H9 (cell line): ENCODE results near the gene ARHGEF5. TPM values are rescaled to one million over a fixed set of nuclear protein-coding genes. Genes with fewer than 3 reads are reported as not detected.

Experiments
- DNase-seq: peaks from one replicate; pipeline ENCODE4 v3.0.0-alpha.2; 2017
- H2AFZ ChIP-seq: one replicate; pipeline ENCODE4 v1.6.1; 2013; ENCODE audit warnings: mild to moderate bottlenecking, low read length, control low read depth, moderate library complexity
- H2AK5ac ChIP-seq: 2 replicates; pipeline ENCODE4 v1.6.1; 2013; ENCODE audit warnings: low read length, control low read depth, mixed read lengths; ENCODE audit not compliant: insufficient read length
- H2BK120ac ChIP-seq: one replicate; pipeline ENCODE4 v1.6.1; 2013; ENCODE audit warnings: low read depth, mild to moderate bottlenecking, low read length, control low read depth, inconsistent platforms; ENCODE audit not compliant: poor library complexity, severe bottlenecking
- H2BK12ac ChIP-seq: 2 replicates; pipeline ENCODE4 v1.6.1; 2013; ENCODE audit warnings: low read length, control low read depth, mixed read lengths, low read depth; ENCODE audit not compliant: insufficient read length
- H2BK15ac ChIP-seq: 2 replicates; pipeline ENCODE4 v1.6.1; 2013; ENCODE audit warnings: low read depth, low read length, control low read depth
- H2BK20ac ChIP-seq: one replicate; pipeline ENCODE4 v1.6.1; 2013; ENCODE audit warnings: low read depth, mild to moderate bottlenecking, low read length, control low read depth, inconsistent platforms; ENCODE audit not compliant: poor library complexity, severe bottlenecking
- H2BK5ac ChIP-seq: 2 replicates; pipeline ENCODE4 v1.6.1; 2013; ENCODE audit warnings: low read length, control low read depth, mixed read lengths; ENCODE audit not compliant: insufficient read length
- H3K14ac ChIP-seq: 2 replicates; pipeline ENCODE4 v1.6.1; 2013; ENCODE audit warnings: low read length, control low read depth; ENCODE audit not compliant: insufficient read depth
- H3K18ac ChIP-seq: 2 replicates; pipeline ENCODE4 v1.6.1; 2013; ENCODE audit warnings: low read depth, mild to moderate bottlenecking, mixed read lengths, low read length, control low read depth; ENCODE audit not compliant: insufficient read length
- H3K23ac ChIP-seq: 2 replicates; pipeline ENCODE4 v1.6.1; 2013; ENCODE audit warnings: low read length, control low read depth, mixed read lengths, low read depth; ENCODE audit not compliant: insufficient read length
- H3K23me2 ChIP-seq: 2 replicates; pipeline ENCODE4 v1.6.1; 2013; ENCODE audit warnings: low read depth, mild to moderate bottlenecking, mixed read lengths, low read length, control low read depth; ENCODE audit not compliant: insufficient read length, poor library complexity, severe bottlenecking
- H3K27ac ChIP-seq: 2 replicates; pipeline ENCODE4 v1.5.1; 2013; ENCODE audit warnings: low read length, control low read depth, mixed read lengths, low read depth; ENCODE audit not compliant: insufficient read length
- H3K27me3 ChIP-seq: 2 replicates; pipeline ENCODE4 v1.6.1; 2013; ENCODE audit warnings: low read length, control low read depth, inconsistent platforms; ENCODE audit not compliant: insufficient read depth
- H3K4ac ChIP-seq: 2 replicates; pipeline ENCODE4 v1.6.1; 2013; ENCODE audit warnings: low read depth, mild to moderate bottlenecking, control low read depth, inconsistent platforms, low read length, moderate library complexity
- H3K4me1 ChIP-seq: 2 replicates; pipeline ENCODE4 v1.6.1; 2013; ENCODE audit warnings: low read length, control low read depth, inconsistent platforms; ENCODE audit not compliant: insufficient read depth
- H3K4me2 ChIP-seq: 2 replicates; pipeline ENCODE4 v1.6.1; 2013; ENCODE audit warnings: low read length, control low read depth, mixed read lengths; ENCODE audit not compliant: insufficient read length, insufficient read depth
- H3K56ac ChIP-seq: 2 replicates; pipeline ENCODE4 v1.6.1; 2013; ENCODE audit warnings: low read depth, mild to moderate bottlenecking, mixed read lengths, low read length, control low read depth; ENCODE audit not compliant: insufficient read length
- H3K79me1 ChIP-seq: 2 replicates; pipeline ENCODE4 v1.6.1; 2013; ENCODE audit warnings: low read depth, mild to moderate bottlenecking, moderate library complexity, low read length, control low read depth, inconsistent platforms; ENCODE audit not compliant: insufficient read depth, poor library complexity, severe bottlenecking
- H3K79me2 ChIP-seq: 2 replicates; pipeline ENCODE4 v1.6.1; 2013; ENCODE audit warnings: low read length, control low read depth, inconsistent platforms; ENCODE audit not compliant: insufficient read depth
- H3K9ac ChIP-seq: 2 replicates; pipeline ENCODE4 v1.6.1; 2013; ENCODE audit warnings: low read length, control low read depth, mixed read lengths; ENCODE audit not compliant: insufficient read length; ENCODE audit errors: extremely low read depth
- H3K9me3 ChIP-seq: one replicate; pipeline ENCODE4 v1.6.1; 2013; ENCODE audit warnings: low read depth, low read length, inconsistent platforms; ENCODE audit not compliant: control insufficient read depth
- H3T11ph ChIP-seq: one replicate; pipeline ENCODE4 v1.6.1; 2013; ENCODE audit warnings: mild to moderate bottlenecking, low read length, control low read depth, inconsistent platforms
- H4K20me1 ChIP-seq: one replicate; pipeline ENCODE4 v1.6.1; 2013; ENCODE audit not compliant: control insufficient read depth, insufficient read length, insufficient read depth
- H4K5ac ChIP-seq: 2 replicates; pipeline ENCODE4 v1.6.1; 2013; ENCODE audit warnings: low read depth, mild to moderate bottlenecking, mixed read lengths, low read length, control low read depth; ENCODE audit not compliant: insufficient read length
- H4K8ac ChIP-seq: replicated peaks from 2 replicates; pipeline ENCODE4 v1.6.1; 2013; ENCODE audit warnings: low read length, control low read depth, mixed read lengths, low read depth; ENCODE audit not compliant: insufficient read length
- H4K91ac ChIP-seq: 2 replicates; pipeline ENCODE4 v1.6.1; 2013; ENCODE audit warnings: low read depth, mild to moderate bottlenecking, moderate library complexity, mixed read lengths, low read length, control low read depth; ENCODE audit not compliant: insufficient read length
- H3K27ac Mint-ChIP-seq, 3 experiments: 2 replicates in 2 of 3; 3 replicates in 1 of 3; pipeline ENCODE4 v1.8.0; 2020 to 2021; ENCODE audit warnings: mixed read lengths in 3 of 3, mild to moderate bottlenecking in 1 of 3, moderate library complexity in 1 of 3
- H3K27me3 Mint-ChIP-seq: 2 replicates; pipeline ENCODE4 v1.8.0; 2021; ENCODE audit warnings: low read depth, mild to moderate bottlenecking, moderate library complexity, mixed read lengths
- H3K36me3 Mint-ChIP-seq, 3 experiments: 2 replicates in 2 of 3; 3 replicates in 1 of 3; pipeline ENCODE4 v1.8.0; 2020 to 2021; ENCODE audit warnings: low read depth in 3 of 3, mixed read lengths in 3 of 3; ENCODE audit not compliant: insufficient read depth in 1 of 3
- H3K4me1 Mint-ChIP-seq, 2 experiments: 2 replicates each; pipeline ENCODE4 v1.8.0; 2020; ENCODE audit warnings: mixed read lengths in 2 of 2
- H3K4me3 Mint-ChIP-seq, 2 experiments: 2 replicates in 1 of 2; 3 replicates in 1 of 2; pipeline ENCODE4 v1.8.0; 2020 to 2021; ENCODE audit warnings: mild to moderate bottlenecking in 2 of 2, mixed read lengths in 2 of 2, moderate library complexity in 1 of 2
- H3K9me3 Mint-ChIP-seq, 2 experiments: 2 replicates in 1 of 2; 3 replicates in 1 of 2; pipeline ENCODE4 v1.8.0; 2020; ENCODE audit warnings: mild to moderate bottlenecking in 2 of 2, mixed read lengths in 2 of 2, moderate library complexity in 1 of 2
- WGBS: extraction: QIAGEN DNeasy Blood & Tissue Kit; methylation state at CpG from one replicate; pipeline ENCODE4 v1.1.7; 2013; ENCODE audit warnings: missing lambda C conversion rate, low lambda C conversion rate, mixed read lengths; ENCODE audit not compliant: insufficient read length; ENCODE audit errors: extremely low coverage; 5-methylcytosine and 5-hydroxymethylcytosine counted together
- total RNA-seq: library from RNA; stranded (reverse); gene quantifications from 2 replicates; pipeline ENCODE4 v1.2.1, GENCODE V29; 2021
- TF ChIP-seq, protein P1 (sequence below): fragments of 200-600 bp; sonication (generic); conservative IDR thresholded peaks from 3 replicates; pipeline ENCODE4 v1.8.0; 2021; ENCODE audit warnings: antibody characterized with exemption, mild to moderate bottlenecking

ARHGEF5 gene
- total RNA-seq, 1 experiment from 2014 or later: 33.9 TPM

DNA sequence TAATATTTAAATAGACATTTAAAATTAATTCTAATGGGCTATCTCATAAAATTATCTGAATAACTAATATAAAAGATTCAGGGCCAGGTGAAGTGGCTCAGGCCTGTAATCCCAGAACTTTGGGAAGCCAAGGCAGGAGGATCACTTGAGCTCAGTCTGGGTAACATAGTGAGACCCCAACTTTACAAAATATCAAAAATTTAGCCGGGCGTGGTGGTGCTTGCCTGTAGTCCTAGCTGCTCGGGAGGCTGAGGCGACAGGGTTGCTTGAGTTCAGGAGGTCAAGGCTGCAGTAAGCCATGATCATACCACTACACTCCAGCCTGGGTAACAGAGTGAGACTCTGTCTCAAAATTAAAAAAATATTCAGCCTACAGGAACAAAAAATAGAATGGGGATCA is 35.8 kb downstream of the ARHGEF5 start:
- no peaks in the 10 kb centered on the region for H3K79me2 ChIP-seq
- H2BK120ac ChIP-seq: no peak overlapping the region
- H2AK5ac ChIP-seq: no peak overlapping the region
- H3K14ac ChIP-seq: no peak overlapping the region
- TF ChIP-seq, protein P1, sequence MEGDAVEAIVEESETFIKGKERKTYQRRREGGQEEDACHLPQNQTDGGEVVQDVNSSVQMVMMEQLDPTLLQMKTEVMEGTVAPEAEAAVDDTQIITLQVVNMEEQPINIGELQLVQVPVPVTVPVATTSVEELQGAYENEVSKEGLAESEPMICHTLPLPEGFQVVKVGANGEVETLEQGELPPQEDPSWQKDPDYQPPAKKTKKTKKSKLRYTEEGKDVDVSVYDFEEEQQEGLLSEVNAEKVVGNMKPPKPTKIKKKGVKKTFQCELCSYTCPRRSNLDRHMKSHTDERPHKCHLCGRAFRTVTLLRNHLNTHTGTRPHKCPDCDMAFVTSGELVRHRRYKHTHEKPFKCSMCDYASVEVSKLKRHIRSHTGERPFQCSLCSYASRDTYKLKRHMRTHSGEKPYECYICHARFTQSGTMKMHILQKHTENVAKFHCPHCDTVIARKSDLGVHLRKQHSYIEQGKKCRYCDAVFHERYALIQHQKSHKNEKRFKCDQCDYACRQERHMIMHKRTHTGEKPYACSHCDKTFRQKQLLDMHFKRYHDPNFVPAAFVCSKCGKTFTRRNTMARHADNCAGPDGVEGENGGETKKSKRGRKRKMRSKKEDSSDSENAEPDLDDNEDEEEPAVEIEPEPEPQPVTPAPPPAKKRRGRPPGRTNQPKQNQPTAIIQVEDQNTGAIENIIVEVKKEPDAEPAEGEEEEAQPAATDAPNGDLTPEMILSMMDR: no peak
- H4K20me1 ChIP-seq: no peaks in the 10 kb centered on the region
- Mint-ChIP-seq H3K4me3 (no peak overlapping the region), H3K9me3 (no peaks in the 10 kb centered on the region; a peak in 1 of 5 replicates), H3K36me3 (no peaks in the 10 kb centered on the region), H3K4me1 (peaks cover 30% of the 10 kb centered on the region in 2 experiments), H3K27me3 (no peaks in the 10 kb centered on the region), H3K27ac (peak overlapping the region in 1 of 3 experiments; percentile 69; a peak in 2 of 7 replicates)
- H3K4me1 ChIP-seq: peaks cover 6% of the 10 kb centered on the region; the same call in 1 of the 2 replicates
- H3K4me2 ChIP-seq: no peak overlapping the region
- no peak overlapping the region for H3T11ph ChIP-seq
- no peak overlapping the region for H2BK5ac ChIP-seq
- no peak overlapping the region for H3K18ac ChIP-seq
- no peak overlapping the region for H3K23ac ChIP-seq
- no peak overlapping the region for H3K27ac ChIP-seq
- WGBS: no CpG with 5 or more reads among the region's 4 CpGs
- no peak overlapping the region for H3K4ac ChIP-seq
- no peaks in the 10 kb centered on the region for H3K79me1 ChIP-seq
- H3K23me2 ChIP-seq: no peaks in the 10 kb centered on the region
- H3K9ac ChIP-seq: no peak overlapping the region
- H3K56ac ChIP-seq: no peak overlapping the region
- no peak overlapping the region for H4K91ac ChIP-seq
- H4K8ac ChIP-seq: no peak overlapping the region
- H4K5ac ChIP-seq: no peak overlapping the region
- H2BK15ac ChIP-seq: no peak overlapping the region
- no peak overlapping the region for H2BK12ac ChIP-seq
- DNase-seq: peak; percentile 23
- no peak overlapping the region for H2BK20ac ChIP-seq
- no peaks in the 10 kb centered on the region for H3K27me3 ChIP-seq
- H2AFZ ChIP-seq: no peak overlapping the region
- no peaks in the 10 kb centered on the region for H3K9me3 ChIP-seq
